B cell (primary cell): ENCODE data around the gene ASB8. TPM values are rescaled to one million over a fixed set of nuclear protein-coding genes. Genes with fewer than 3 reads are reported as not detected.

Source experiments
- ATAC-seq: fragments of 200-7000 bp; cut with Tn5 transposase; one replicate; pipeline ENCODE4 v1.10.0; 2021; ENCODE audit warnings: low read depth, mild to moderate bottlenecking, moderate number of reproducible peaks, moderate library complexity
- CTCF ChIA-PET: fragments of 350-600 bp; sonication (Branson Sonifier 250); formaldehyde crosslinking; loops from one replicate; lab custom pipeline; 2021; ENCODE audit warnings: antibody characterized with exemption, inconsistent platforms; lab: Charles Lee
- POLR2A ChIA-PET: fragments of 350-600 bp; sonication (Branson Sonifier 250); formaldehyde crosslinking; loops from one replicate; lab custom pipeline; 2021; ENCODE audit warnings: antibody characterized with exemption; lab: Charles Lee
- DNase-seq: peaks from one replicate; pipeline ENCODE4 v3.0.0; 2013
- H2AFZ ChIP-seq: 2 replicates; pipeline ENCODE4 v1.6.1; 2012; ENCODE audit warnings: mild to moderate bottlenecking, low read depth, low read length; ENCODE audit not compliant: insufficient read depth, poor library complexity, severe bottlenecking
- H3K27ac ChIP-seq, 2 donors: 1 replicate in 1 of 2; 2 replicates in 1 of 2; pipeline ENCODE4 v1.5.1; 2012 to 2013; ENCODE audit warnings: low read length in 2 of 2, mild to moderate bottlenecking in 2 of 2, moderate library complexity in 1 of 2
- H3K27me3 ChIP-seq, 4 experiments: fragments of 200-600 bp in 1 of 4; sonication (generic) in 1 of 4; replicated peaks in 1 of 4; 1 replicate in 2 of 4; 2 replicates in 2 of 4; pipeline versions ENCODE4 v1.6.1 to v1.7.0; 2013 to 2016; ENCODE audit warnings: low read length in 3 of 4, mild to moderate bottlenecking in 2 of 4, mixed read lengths in 1 of 4, moderate library complexity in 1 of 4; ENCODE audit not compliant: insufficient read depth in 4 of 4, control insufficient read depth in 3 of 4; ENCODE audit errors: control extremely low read depth in 1 of 4
- H3K36me3 ChIP-seq, 2 experiments: replicated peaks in 1 of 2; 1 replicate in 1 of 2; 2 replicates in 1 of 2; pipeline versions ENCODE4 v1.6.1 to v1.7.1; 2013; ENCODE audit warnings: low read length in 1 of 2; ENCODE audit not compliant: insufficient read depth in 2 of 2, control insufficient read depth in 1 of 2; ENCODE audit errors: control extremely low read depth in 1 of 2, extremely low read depth in 1 of 2
- H3K4me1 ChIP-seq, 2 donors: fragments of 200-600 bp in 1 of 2; sonication (generic) in 1 of 2; 1 replicate in 1 of 2; 2 replicates in 1 of 2; pipeline versions ENCODE4 v1.5.1 to v1.6.1; 2013 to 2017; ENCODE audit warnings: low read length in 2 of 2; ENCODE audit not compliant: control insufficient read depth in 2 of 2, insufficient read depth in 2 of 2
- H3K4me2 ChIP-seq: replicated peaks from 2 replicates; pipeline ENCODE3; 2012; ENCODE audit warnings: mild to moderate bottlenecking, low read depth, low read length; ENCODE audit not compliant: poor library complexity, severe bottlenecking
- H3K4me3 ChIP-seq, 5 experiments: fragments of 200-600 bp in 1 of 5; sonication (generic) in 1 of 5; 1 replicate in 3 of 5; 2 replicates in 2 of 5; pipeline versions ENCODE4 v1.5.1 to v1.7.0; 2011 to 2016; ENCODE audit warnings: low read length in 4 of 5, mild to moderate bottlenecking in 4 of 5, low read depth in 2 of 5, control low read depth in 1 of 5, moderate library complexity in 1 of 5; ENCODE audit not compliant: insufficient read depth in 1 of 5; ENCODE audit errors: control extremely low read depth in 1 of 5, extremely low read depth in 1 of 5
- H3K79me2 ChIP-seq: fragments of 200-600 bp; sonication (generic); one replicate; pipeline ENCODE4 v1.6.0; 2016; ENCODE audit warnings: low read length; ENCODE audit not compliant: control insufficient read depth, insufficient read depth
- H3K9ac ChIP-seq: fragments of 200-600 bp; sonication (generic); 2 replicates; pipeline ENCODE4 v1.6.1; 2017; ENCODE audit warnings: mild to moderate bottlenecking, low read length, moderate library complexity
- H3K9me3 ChIP-seq, 3 donors: one replicate each; pipeline versions ENCODE4 v1.6.1 to v1.7.1; 2013; ENCODE audit warnings: low read length in 2 of 3; ENCODE audit not compliant: control insufficient read depth in 2 of 3, insufficient read depth in 1 of 3; ENCODE audit errors: control extremely low read depth in 1 of 3
- H4K20me1 ChIP-seq: 2 replicates; pipeline ENCODE4 v1.6.0; 2012; ENCODE audit warnings: mild to moderate bottlenecking, low read length; ENCODE audit not compliant: insufficient read depth, control insufficient read depth, poor library complexity, severe bottlenecking
- H3K27ac Mint-ChIP-seq: one replicate; pipeline ENCODE4 v1.8.0; 2021; ENCODE audit warnings: mixed read lengths
- H3K27me3 Mint-ChIP-seq: one replicate; pipeline ENCODE4 v1.8.0; 2021; ENCODE audit warnings: mixed read lengths
- H3K4me1 Mint-ChIP-seq: one replicate; pipeline ENCODE4 v1.8.0; 2021; ENCODE audit warnings: mixed read lengths
- H3K4me3 Mint-ChIP-seq: one replicate; pipeline ENCODE4 v1.8.0; 2021; ENCODE audit warnings: mixed read lengths
- H3K9me3 Mint-ChIP-seq: one replicate; pipeline ENCODE4 v1.8.0; 2022; ENCODE audit warnings: mixed read lengths; ENCODE audit not compliant: insufficient read depth
- EZH2 ChIP-seq: IDR thresholded peaks from 2 replicates; pipeline ENCODE4 v1.6.1; 2012; ENCODE audit warnings: borderline replicate concordance, low read depth, mild to moderate bottlenecking, moderate library complexity, low read length; ENCODE audit not compliant: insufficient read depth, poor library complexity, severe bottlenecking
- WGBS: methylation state at CpG from one replicate; pipeline ENCODE4 v1.1.5; 2013; ENCODE audit warnings: missing lambda C conversion rate; ENCODE audit not compliant: insufficient coverage; 5-methylcytosine and 5-hydroxymethylcytosine counted together
- intact Hi-C: fragments of 100-400 bp; cut with micrococcal nuclease; formaldehyde crosslinking; loops from one replicate; pipeline ENCODE4 v1.10.0; 2022
- polyA plus RNA-seq: library from polyadenylated mRNA; depleted of rRNA; stranded (reverse); fragments of >200 nt; gene quantifications from 2 replicates; pipeline ENCODE4 v1.2.3, GENCODE V29; 2012
- total RNA-seq, 2 donors: library from RNA; stranded (reverse); fragments of 120-200 nt in 1 of 2; gene quantifications; 1 replicate in 1 of 2; 2 replicates in 1 of 2; pipeline versions ENCODE4 v1.2.3 to v1.2.4, GENCODE V29; 2013 to 2022
- TF ChIP-seq, protein P1 (sequence below): fragments of 200-600 bp; IDR thresholded peaks from one replicate; pipeline ENCODE4 v1.8.0; 2022; ENCODE audit warnings: antibody characterized with exemption, mild to moderate bottlenecking

The ASB8 gene
- total and polyA plus RNA-seq, 2 donors (not counting 1 experiment from before 2014, with no cell fraction given): 22.7 to 54.8 TPM

DNA sequence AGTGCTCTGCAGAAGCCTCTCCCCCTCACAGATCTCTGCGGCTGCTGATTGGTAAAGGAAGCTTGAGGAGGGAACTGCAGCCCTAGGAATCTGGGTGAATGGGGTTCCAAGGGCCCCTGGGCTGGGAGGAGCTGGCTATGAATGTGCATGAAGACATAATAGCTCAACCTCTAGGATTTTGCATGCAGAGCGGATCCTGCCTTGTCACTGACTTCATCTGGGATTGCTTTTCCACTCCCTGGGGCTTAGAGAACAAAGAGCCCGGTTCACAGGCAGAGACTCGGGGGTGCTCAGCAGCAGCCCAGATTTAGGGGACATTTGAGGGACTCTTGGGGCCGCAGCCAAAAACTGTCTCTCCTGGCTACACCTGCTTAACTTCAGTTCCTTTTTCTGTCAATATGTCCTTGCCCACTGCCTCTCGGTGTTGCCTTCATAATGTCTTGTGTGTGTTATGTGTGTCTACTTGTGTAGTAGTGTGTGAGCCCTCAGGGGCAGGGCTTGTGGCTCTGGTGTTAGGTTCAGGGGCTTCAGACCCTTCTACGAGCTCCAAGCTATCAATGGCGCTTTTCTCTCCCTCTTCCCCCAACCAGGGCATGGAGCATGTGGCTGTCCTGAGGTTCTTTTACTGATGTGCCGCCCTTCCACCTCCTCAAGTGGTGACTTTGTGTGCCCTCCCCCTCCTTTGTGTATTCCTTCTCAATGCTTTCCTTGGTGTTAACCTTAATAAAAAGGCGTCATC, 28.0 kb upstream of the ASB8 start:
- Histone ChIP-seq H3K9ac (no peak overlapping the region), H3K79me2 (no peaks in the 10 kb centered on the region), H3K9me3 (peaks cover 0 to 4% (median 0%) of the 10 kb centered on the region in 3 donors), H3K36me3 (no peaks in the 10 kb centered on the region), H3K4me3 (peak overlapping the region in 1 of 5 experiments; percentile 3), H3K4me1 (peaks cover 27 to 29% of the 10 kb centered on the region in 2 donors), H3K27me3 (peaks cover 0 to 28% (median 10%) of the 10 kb centered on the region in 4 experiments), H2AFZ (no peak overlapping the region), H4K20me1 (no peaks in the 10 kb centered on the region), H3K27ac (no peak overlapping the region), H3K4me2 (peak overlapping the region; percentile 92)
- Mint-ChIP-seq H3K27me3 (peaks cover 20% of the 10 kb centered on the region), H3K4me1 (peaks cover 28% of the 10 kb centered on the region), H3K27ac (no peak overlapping the region), H3K4me3 (peak overlapping the region; percentile 98), H3K9me3 (no peaks in the 10 kb centered on the region)
- intact Hi-C loops: loop anchor here (5.0 to 10.0 kb wide), 2 partner anchors 481 to 533 kb away; partner anchors contain the start of gene RPAP3
- ChIA-PET CTCF (interaction anchor here (0.5 to 3.4 kb wide), 3 partner anchors 12 to 101 kb away, joined by 3 to 26 read pairs (median 5); no protein-coding TSS in a partner anchor), POLR2A (no interaction called here)
- ATAC-seq (no peak), DNase-seq (peak; percentile 58)
- 64% methylated on average over 7 of the region's 10 CpGs for WGBS
- TF ChIP-seq, protein P1, sequence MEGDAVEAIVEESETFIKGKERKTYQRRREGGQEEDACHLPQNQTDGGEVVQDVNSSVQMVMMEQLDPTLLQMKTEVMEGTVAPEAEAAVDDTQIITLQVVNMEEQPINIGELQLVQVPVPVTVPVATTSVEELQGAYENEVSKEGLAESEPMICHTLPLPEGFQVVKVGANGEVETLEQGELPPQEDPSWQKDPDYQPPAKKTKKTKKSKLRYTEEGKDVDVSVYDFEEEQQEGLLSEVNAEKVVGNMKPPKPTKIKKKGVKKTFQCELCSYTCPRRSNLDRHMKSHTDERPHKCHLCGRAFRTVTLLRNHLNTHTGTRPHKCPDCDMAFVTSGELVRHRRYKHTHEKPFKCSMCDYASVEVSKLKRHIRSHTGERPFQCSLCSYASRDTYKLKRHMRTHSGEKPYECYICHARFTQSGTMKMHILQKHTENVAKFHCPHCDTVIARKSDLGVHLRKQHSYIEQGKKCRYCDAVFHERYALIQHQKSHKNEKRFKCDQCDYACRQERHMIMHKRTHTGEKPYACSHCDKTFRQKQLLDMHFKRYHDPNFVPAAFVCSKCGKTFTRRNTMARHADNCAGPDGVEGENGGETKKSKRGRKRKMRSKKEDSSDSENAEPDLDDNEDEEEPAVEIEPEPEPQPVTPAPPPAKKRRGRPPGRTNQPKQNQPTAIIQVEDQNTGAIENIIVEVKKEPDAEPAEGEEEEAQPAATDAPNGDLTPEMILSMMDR: no peak
- TF ChIP-seq EZH2: no peak

DNA sequence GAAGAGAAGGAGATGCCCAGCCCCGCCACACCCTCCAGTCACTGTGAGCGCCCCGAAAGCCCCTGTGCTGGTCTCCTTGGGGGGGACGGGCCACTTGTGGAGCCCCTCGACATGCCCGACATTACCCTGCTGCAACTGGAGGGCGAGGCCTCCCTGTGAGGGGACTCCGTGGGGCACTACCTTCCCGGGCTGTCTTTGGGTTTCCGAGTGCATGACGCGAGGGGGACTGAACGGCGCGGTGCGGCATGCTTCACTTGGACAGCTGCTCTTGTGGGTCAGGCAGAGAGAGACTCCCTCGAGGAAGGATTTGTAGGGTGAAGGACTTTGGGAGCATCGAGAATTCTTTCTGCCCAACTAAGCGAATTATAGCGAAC, 27.2 kb upstream of the ASB8 start:
- H3K4me3 ChIP-seq: peak overlapping the region in 2 of 5 experiments; percentile 69 to 85
- H3K9me3 Mint-ChIP-seq: no peaks in the 10 kb centered on the region
- intact Hi-C loops: loop anchor here (5.0 to 10.0 kb wide), 2 partner anchors 168 to 480 kb away; partner anchors contain the start of genes RPAP3 and ZNF641

More for the DNA sequence above, 27.2 kb upstream of the ASB8 start:
- Histone ChIP-seq H3K9ac (peak overlapping the region; percentile 79), H3K4me1 (peaks cover 27 to 29% of the 10 kb centered on the region in 2 donors), H3K27me3 (peaks cover 0 to 33% (median 12%) of the 10 kb centered on the region in 4 experiments), H3K36me3 (no peaks in the 10 kb centered on the region), H3K9me3 (peaks cover 0 to 4% (median 0%) of the 10 kb centered on the region in 3 donors), H3K27ac (no peak overlapping the region), H2AFZ (peak overlapping the region; percentile 92), H3K4me2 (peak overlapping the region; percentile 92), H3K79me2 (no peaks in the 10 kb centered on the region), H4K20me1 (no peaks in the 10 kb centered on the region)
- POLR2A ChIA-PET: no interaction called here
- 32% methylated on average over 19 of the region's 20 CpGs for WGBS
- DNase-seq (peak; percentile 27), ATAC-seq (no peak)
- peaks cover 28% of the 10 kb centered on the region for H3K4me1 Mint-ChIP-seq
- H3K4me3 Mint-ChIP-seq: peak overlapping the region; percentile 98
- H3K27ac Mint-ChIP-seq: peak overlapping the region; percentile 20
- CTCF ChIA-PET: interaction anchor here (3.4 kb wide), 1 partner anchor 13 kb away, joined by 26 read pairs; no protein-coding TSS in a partner anchor
- no peak for TF ChIP-seq EZH2
- TF ChIP-seq, protein P1: no peak
- peaks cover 25% of the 10 kb centered on the region for H3K27me3 Mint-ChIP-seq
